Breast epithelium (tissue), 4 donors: Measurements from ENCODE around the gene GSG1. TPM values are rescaled to one million over a fixed set of nuclear protein-coding genes. Genes with fewer than 3 reads are reported as not detected.
"Not testable (repeated sequence)": the region's sequence is repeated elsewhere in the genome, so short reads cannot be mapped to it uniquely, and the experiment has no call there.

Source experiments
- DNase-seq, 2 donors: peaks; one replicate each; pipeline ENCODE4 v3.0.0-alpha.2; 2019; ENCODE audit warnings: low spot score in 2 of 2
- H3K27ac ChIP-seq, 2 donors: fragments of 200-600 bp; sonication (generic) in 1 of 2; one replicate each; pipeline ENCODE4 v1.5.1; 2016 to 2019; ENCODE audit warnings: mild to moderate bottlenecking in 1 of 2
- H3K27me3 ChIP-seq, 2 donors: fragments of 200-600 bp; sonication (generic) in 1 of 2; one replicate each; pipeline versions ENCODE4 v1.5.1 to v1.6.0; 2017 to 2019; ENCODE audit warnings: control low read depth in 1 of 2, mild to moderate bottlenecking in 1 of 2
- H3K36me3 ChIP-seq: fragments of 200-600 bp; one replicate; pipeline ENCODE4 v1.5.1; 2019
- H3K4me1 ChIP-seq, 2 donors: fragments of 200-600 bp; sonication (generic); one replicate each; pipeline ENCODE4 v1.5.1; 2016 to 2019; ENCODE audit warnings: control low read depth in 1 of 2
- H3K4me3 ChIP-seq, 3 donors: fragments of 200-600 bp; sonication (generic); 1 replicate in 2 of 3; 2 replicates in 1 of 3; pipeline ENCODE4 v1.5.1; 2016 to 2019; ENCODE audit warnings: mild to moderate bottlenecking in 3 of 3, moderate library complexity in 2 of 3
- H3K9me3 ChIP-seq, 2 donors: fragments of 200-600 bp; sonication (generic) in 1 of 2; one replicate each; pipeline ENCODE4 v1.5.1; 2016 to 2019; ENCODE audit warnings: control low read depth in 1 of 2
- CTCF ChIP-seq, 3 donors: fragments of 450-650 bp; IDR thresholded peaks; one replicate each; pipeline ENCODE4 v1.5.1; 2016 to 2017; ENCODE audit warnings: antibody characterized with exemption in 3 of 3, mild to moderate bottlenecking in 3 of 3, moderate library complexity in 3 of 3
- POLR2A ChIP-seq: fragments of 450-650 bp; IDR thresholded peaks from one replicate; pipeline ENCODE4 v1.6.1; 2016; ENCODE audit warnings: antibody characterized with exemption, mild to moderate bottlenecking, moderate library complexity
- POLR2AphosphoS5 ChIP-seq, 3 donors: sonication (generic); formaldehyde crosslinking; IDR thresholded peaks; one replicate each; pipeline ENCODE4 v1.6.1; 2017; ENCODE audit warnings: antibody characterized with exemption in 3 of 3
- intact Hi-C: fragments of 100-400 bp; cut with DNase I; formaldehyde crosslinking; loops from one replicate; pipeline ENCODE4 v1.15.1; 2023; ENCODE audit warnings: low total_unique reads
- total RNA-seq, 3 donors: library from RNA; depleted of rRNA; stranded (reverse); fragments of >200 nt; gene quantifications; one replicate each; pipeline ENCODE4 v1.1.0, GENCODE V29; 2016

Gene GSG1
- total RNA-seq, 3 donors from 2014 or later: not detected

GRCh38 chr12:13042666-13043230 is 60.7 kb downstream of the GSG1 start:
- Histone ChIP-seq H3K27ac (no peak overlapping the region), H3K36me3 (no peaks in the 10 kb centered on the region), H3K4me3 (no peak overlapping the region), H3K27me3 (no peaks in the 10 kb centered on the region), H3K9me3 (no peaks in the 10 kb centered on the region), H3K4me1 (no peaks in the 10 kb centered on the region)
- no peak for TF ChIP-seq POLR2AphosphoS5 (IDR thresholded peaks at IDR 0.05)
- no peak for TF ChIP-seq CTCF (IDR thresholded peaks at IDR 0.05)
- no peak for TF ChIP-seq POLR2A
- intact Hi-C loops: no loop called here
- DNase-seq: no peak

GRCh38 chr12:13041224-13041623 is 62.2 kb downstream of the GSG1 start:
- H3K27ac ChIP-seq: peak overlapping the region in 1 of 2 donors; percentile 21
- no peak overlapping the region for H3K4me3 ChIP-seq
- H3K4me1 ChIP-seq: no peaks in the 10 kb centered on the region
- TF ChIP-seq POLR2A (no peak), CTCF (IDR thresholded peaks at IDR 0.05) (no peak), POLR2AphosphoS5 (IDR thresholded peaks at IDR 0.05) (no peak)
- no peak for DNase-seq
- intact Hi-C loops: no loop called here
- no peaks in the 10 kb centered on the region for H3K9me3 ChIP-seq
- no peaks in the 10 kb centered on the region for H3K27me3 ChIP-seq
- H3K36me3 ChIP-seq: no peaks in the 10 kb centered on the region

GRCh38 chr12:13039328-13039956 is 64.0 kb downstream of the GSG1 start:
- DNase-seq: no peak
- TF ChIP-seq POLR2AphosphoS5 (IDR thresholded peaks at IDR 0.05) (no peak), CTCF (IDR thresholded peaks at IDR 0.05) (no peak), POLR2A (no peak)
- H3K36me3 ChIP-seq: no peaks in the 10 kb centered on the region
- intact Hi-C loops: no loop called here
- no peaks in the 10 kb centered on the region for H3K27me3 ChIP-seq
- no peak overlapping the region for H3K4me3 ChIP-seq
- no peaks in the 10 kb centered on the region for H3K4me1 ChIP-seq
- H3K9me3 ChIP-seq: no peaks in the 10 kb centered on the region
- H3K27ac ChIP-seq: no peak overlapping the region

GRCh38 chr12:13038491-13039161 is 64.8 kb downstream of the GSG1 start:
- no peaks in the 10 kb centered on the region for H3K9me3 ChIP-seq
- no peaks in the 10 kb centered on the region for H3K36me3 ChIP-seq
- intact Hi-C loops: no loop called here
- H3K27ac ChIP-seq: no peak overlapping the region
- no peaks in the 10 kb centered on the region for H3K4me1 ChIP-seq
- H3K27me3 ChIP-seq: no peaks in the 10 kb centered on the region
- no peak overlapping the region for H3K4me3 ChIP-seq
- DNase-seq: no peak
- TF ChIP-seq POLR2A (no peak), CTCF (IDR thresholded peaks at IDR 0.05) (no peak), POLR2AphosphoS5 (IDR thresholded peaks at IDR 0.05) (no peak)

GRCh38 chr12:13036881-13037280 is 66.6 kb downstream of the GSG1 start:
- H3K36me3 ChIP-seq: no peaks in the 10 kb centered on the region
- no peaks in the 10 kb centered on the region for H3K4me1 ChIP-seq
- H3K9me3 ChIP-seq: no peaks in the 10 kb centered on the region
- no peak overlapping the region for H3K27ac ChIP-seq
- TF ChIP-seq POLR2AphosphoS5 (IDR thresholded peaks at IDR 0.05): no peak
- TF ChIP-seq CTCF (IDR thresholded peaks at IDR 0.05): no peak
- TF ChIP-seq POLR2A: no peak
- intact Hi-C loops: no loop called here
- no peak overlapping the region for H3K4me3 ChIP-seq
- H3K27me3 ChIP-seq: no peaks in the 10 kb centered on the region
- DNase-seq: no peak

GRCh38 chr12:13035335-13035734 is 68.1 kb downstream of the GSG1 start:
- H3K27me3 ChIP-seq, intact Hi-C loops, H3K36me3 ChIP-seq, H3K4me1 ChIP-seq, H3K4me3 ChIP-seq, DNase-seq, H3K9me3 ChIP-seq, H3K27ac ChIP-seq: not testable (repeated sequence)
